ENCODE results near the gene NAP1L5. TPM values are rescaled to one million over a fixed set of nuclear protein-coding genes. Genes with fewer than 3 reads are reported as not detected.

The NAP1L5 gene
- polyA plus RNA-seq, 2 of the 4 experiments (the other 2 are of a cell fraction): 2.4 to 3.0 TPM

- DNase-seq (ENCODE audit: low read depth in 1 of 2, low spot score in 1 of 2): peak in 1 of 2 experiments; percentile 10
- Histone ChIP-seq H3K9me3 (no peaks in the 10 kb centered on the region), H3K27ac (peak overlapping the region; percentile 7 to 70; a peak in 3 of 6 replicates), H3K4me3 (no peak overlapping the region), H3K4me2 (peak overlapping the region; percentile 30), H3K4me1 (peaks cover 45% of the 10 kb centered on the region)
- no peak for FAIRE-seq
- CTCF ChIA-PET: interaction anchor here (0.6 to 2.1 kb wide), 5 partner anchors 9 to 133 kb away, joined by 3 to 9 read pairs (median 3); no protein-coding TSS in a partner anchor
- 59% methylated on average over 2 of the region's 2 CpGs for WGBS (ENCODE audit: missing lambda C conversion rate)
- no peak for TF ChIP-seq JUNB (IDR thresholded peaks at IDR 0.05)
- TF ChIP-seq JUN (IDR thresholded peaks at IDR 0.05): no peak
- no peak for TF ChIP-seq SMC3 (IDR thresholded peaks at IDR 0.05)
- TF ChIP-seq ZNF302 (CRISPR knock-in tag; IDR thresholded peaks at IDR 0.05): no peak
- 0 out of 2 replicates have a peak, but pooled peaks have one; percentile 12 for TF ChIP-seq FOSL2 (IDR thresholded peaks at IDR 0.05)
- TF ChIP-seq FOSL2 (CRISPR knock-in tag; IDR thresholded peaks at IDR 0.05): no peak
- TF ChIP-seq POLR2A (IDR thresholded peaks at IDR 0.05; ENCODE audit: low read length): no peak
- TF ChIP-seq RNF2 (IDR thresholded peaks at IDR 0.05; ENCODE audit: borderline replicate concordance, low read depth): no peak
- no peak for ATAC-seq
- POLR2A ChIA-PET: no interaction called here
These were observed 35.9 kb downstream of the NAP1L5 start for GRCh38 chr4:88661739-88662138.

DNA sequence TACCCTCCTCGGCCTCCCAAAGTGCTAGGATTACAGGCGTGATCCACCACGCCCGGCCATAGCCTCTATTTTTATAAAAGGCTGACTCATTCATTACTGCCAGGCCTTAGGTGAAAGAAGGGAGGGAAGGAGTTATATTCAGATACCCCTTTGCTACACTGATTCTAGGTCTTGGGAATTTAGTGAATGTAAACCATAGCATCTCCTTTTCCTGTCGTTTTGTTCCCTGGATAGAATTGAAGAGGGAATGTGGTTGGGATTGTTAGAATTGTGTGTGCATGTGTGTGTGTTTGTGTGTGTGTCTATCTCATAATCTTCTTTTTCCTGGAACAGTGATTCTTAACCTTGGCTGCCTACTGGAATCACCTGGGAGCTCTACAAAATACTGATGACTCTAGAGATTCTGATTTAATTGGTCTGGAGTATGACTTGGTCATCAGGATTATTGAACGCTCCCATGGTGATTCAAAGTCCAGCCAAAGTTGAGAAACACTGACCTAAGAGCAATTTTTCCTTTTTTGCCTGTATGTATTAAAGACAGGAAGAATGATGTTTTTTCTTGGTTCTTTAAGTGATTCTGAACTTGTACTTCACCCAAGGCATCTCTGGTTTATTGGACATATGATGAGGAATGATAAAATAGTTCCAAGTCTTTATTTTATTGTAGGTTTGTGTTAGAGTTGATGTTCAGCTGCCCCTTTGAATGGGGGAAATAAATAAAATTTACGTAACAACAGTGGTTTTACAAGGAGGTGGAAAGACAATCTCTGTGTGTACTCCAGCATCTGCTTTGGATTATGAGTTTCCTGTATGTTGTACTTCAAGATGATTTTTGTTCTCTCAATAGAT lies 37.0 kb downstream of the NAP1L5 start:
- FAIRE-seq (no peak), ATAC-seq (no peak), DNase-seq (ENCODE audit: low read depth in 1 of 2, low spot score in 1 of 2) (peak in 1 of 2 experiments; percentile 1)
- H3K4me2 ChIP-seq: no peak overlapping the region; the same call in 2 of the 3 replicates
- POLR2A ChIA-PET: no interaction called here
- no peak overlapping the region for H3K4me3 ChIP-seq
- WGBS (ENCODE audit: missing lambda C conversion rate): 63% methylated on average over 7 of the region's 7 CpGs
- H3K9me3 ChIP-seq: no peaks in the 10 kb centered on the region
- CTCF ChIA-PET: interaction anchor here (1.0 to 2.1 kb wide), 7 partner anchors 10 to 135 kb away, joined by 3 to 30 read pairs (median 3); no protein-coding TSS in a partner anchor
- peak overlapping the region; percentile 3 to 56; a peak in 4 of 6 replicates for H3K27ac ChIP-seq
- peaks cover 45% of the 10 kb centered on the region for H3K4me1 ChIP-seq
- TF ChIP-seq, protein P1, sequence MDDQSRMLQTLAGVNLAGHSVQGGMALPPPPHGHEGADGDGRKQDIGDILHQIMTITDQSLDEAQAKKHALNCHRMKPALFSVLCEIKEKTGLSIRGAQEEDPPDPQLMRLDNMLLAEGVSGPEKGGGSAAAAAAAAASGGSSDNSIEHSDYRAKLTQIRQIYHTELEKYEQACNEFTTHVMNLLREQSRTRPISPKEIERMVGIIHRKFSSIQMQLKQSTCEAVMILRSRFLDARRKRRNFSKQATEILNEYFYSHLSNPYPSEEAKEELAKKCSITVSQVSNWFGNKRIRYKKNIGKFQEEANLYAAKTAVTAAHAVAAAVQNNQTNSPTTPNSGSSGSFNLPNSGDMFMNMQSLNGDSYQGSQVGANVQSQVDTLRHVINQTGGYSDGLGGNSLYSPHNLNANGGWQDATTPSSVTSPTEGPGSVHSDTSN (IDR thresholded peaks at IDR 0.05): no peak

DNA sequence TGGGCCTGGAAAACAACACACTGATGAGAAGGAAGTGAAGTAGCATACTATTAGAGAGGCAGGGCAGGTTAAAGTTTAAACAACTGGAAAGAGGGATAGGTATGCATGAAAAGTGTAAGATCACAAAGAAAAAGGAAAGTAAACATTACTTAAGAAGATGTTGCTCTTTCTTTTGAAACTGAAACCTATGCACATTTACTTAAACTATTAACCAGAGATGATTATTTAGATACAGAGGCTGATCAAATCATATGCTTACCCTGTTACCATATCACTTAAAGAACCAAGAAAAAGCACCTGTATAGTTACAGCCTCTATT lies 37.8 kb downstream of the NAP1L5 start:
- FAIRE-seq (no peak), ATAC-seq (no peak), DNase-seq (ENCODE audit: low read depth in 1 of 2, low spot score in 1 of 2) (no peak)
- H3K4me3 ChIP-seq: no peak overlapping the region
- ChIA-PET POLR2A (no interaction called here), CTCF (interaction anchor here (0.9 to 1.7 kb wide), 27 partner anchors 10 to 357 kb away, joined by 3 to 41 read pairs (median 4); partner anchors contain the start of genes HERC3 and PYURF)
- peak overlapping the region; percentile 67 for H3K4me2 ChIP-seq
- peak overlapping the region; percentile 32 to 56; a peak in 3 of 6 replicates for H3K27ac ChIP-seq
- TF ChIP-seq HEYL (CRISPR knock-in tag; IDR thresholded peaks at IDR 0.05) (no peak), NPAS2 (CRISPR knock-in tag; IDR thresholded peaks at IDR 0.05; ENCODE audit: borderline replicate concordance) (no peak), ZNF302 (CRISPR knock-in tag; IDR thresholded peaks at IDR 0.05) (no peak), TFCP2L1 (CRISPR knock-in tag; IDR thresholded peaks at IDR 0.05) (no peak), FOSB (CRISPR knock-in tag; IDR thresholded peaks at IDR 0.05) (no peak), KDM5A (IDR thresholded peaks at IDR 0.05) (no peak), RNF2 (IDR thresholded peaks at IDR 0.05; ENCODE audit: borderline replicate concordance, low read depth) (no peak), RARB (CRISPR knock-in tag; IDR thresholded peaks at IDR 0.05) (no peak), CHD4 (IDR thresholded peaks at IDR 0.05; ENCODE audit: borderline replicate concordance) (no peak), EHF (CRISPR knock-in tag; IDR thresholded peaks at IDR 0.05) (no peak), CEBPB (IDR thresholded peaks at IDR 0.05) (no peak), SMC3 (IDR thresholded peaks at IDR 0.05) (no peak), POLR2A (IDR thresholded peaks at IDR 0.05; ENCODE audit: low read length) (no peak), FOSL2 (IDR thresholded peaks at IDR 0.05) (no peak), FOSL2 (CRISPR knock-in tag; IDR thresholded peaks at IDR 0.05) (no peak), CBX2 (IDR thresholded peaks at IDR 0.05; ENCODE audit: borderline replicate concordance, low read depth) (no peak), ESRRA (IDR thresholded peaks at IDR 0.05; ENCODE audit: borderline replicate concordance, low read length) (no peak), SREBF2 (IDR thresholded peaks at IDR 0.05) (no peak), HOXB5 (CRISPR knock-in tag; IDR thresholded peaks at IDR 0.05) (no peak), BHLHE40 (IDR thresholded peaks at IDR 0.05; ENCODE audit: low read depth, low read length) (no peak)
- TF ChIP-seq, protein P2, sequence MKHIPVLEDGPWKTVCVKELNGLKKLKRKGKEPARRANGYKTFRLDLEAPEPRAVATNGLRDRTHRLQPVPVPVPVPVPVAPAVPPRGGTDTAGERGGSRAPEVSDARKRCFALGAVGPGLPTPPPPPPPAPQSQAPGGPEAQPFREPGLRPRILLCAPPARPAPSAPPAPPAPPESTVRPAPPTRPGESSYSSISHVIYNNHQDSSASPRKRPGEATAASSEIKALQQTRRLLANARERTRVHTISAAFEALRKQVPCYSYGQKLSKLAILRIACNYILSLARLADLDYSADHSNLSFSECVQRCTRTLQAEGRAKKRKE (CRISPR knock-in tag; IDR thresholded peaks at IDR 0.05; ENCODE audit: low read depth): no peak
- H3K9me3 ChIP-seq: no peaks in the 10 kb centered on the region
- H3K4me1 ChIP-seq: peaks cover 41% of the 10 kb centered on the region

Measured in A549 (cell line).